ENCODE data around the gene D2HGDH. TPM values are rescaled to one million over a fixed set of nuclear protein-coding genes. Genes with fewer than 3 reads are reported as not detected.

Gene D2HGDH
- total and polyA plus RNA-seq, 2 of the 8 experiments (the other 6 are each of a cell fraction or from before 2014, with no cell fraction given), result 3.4 to 8.1 TPM

DNA sequence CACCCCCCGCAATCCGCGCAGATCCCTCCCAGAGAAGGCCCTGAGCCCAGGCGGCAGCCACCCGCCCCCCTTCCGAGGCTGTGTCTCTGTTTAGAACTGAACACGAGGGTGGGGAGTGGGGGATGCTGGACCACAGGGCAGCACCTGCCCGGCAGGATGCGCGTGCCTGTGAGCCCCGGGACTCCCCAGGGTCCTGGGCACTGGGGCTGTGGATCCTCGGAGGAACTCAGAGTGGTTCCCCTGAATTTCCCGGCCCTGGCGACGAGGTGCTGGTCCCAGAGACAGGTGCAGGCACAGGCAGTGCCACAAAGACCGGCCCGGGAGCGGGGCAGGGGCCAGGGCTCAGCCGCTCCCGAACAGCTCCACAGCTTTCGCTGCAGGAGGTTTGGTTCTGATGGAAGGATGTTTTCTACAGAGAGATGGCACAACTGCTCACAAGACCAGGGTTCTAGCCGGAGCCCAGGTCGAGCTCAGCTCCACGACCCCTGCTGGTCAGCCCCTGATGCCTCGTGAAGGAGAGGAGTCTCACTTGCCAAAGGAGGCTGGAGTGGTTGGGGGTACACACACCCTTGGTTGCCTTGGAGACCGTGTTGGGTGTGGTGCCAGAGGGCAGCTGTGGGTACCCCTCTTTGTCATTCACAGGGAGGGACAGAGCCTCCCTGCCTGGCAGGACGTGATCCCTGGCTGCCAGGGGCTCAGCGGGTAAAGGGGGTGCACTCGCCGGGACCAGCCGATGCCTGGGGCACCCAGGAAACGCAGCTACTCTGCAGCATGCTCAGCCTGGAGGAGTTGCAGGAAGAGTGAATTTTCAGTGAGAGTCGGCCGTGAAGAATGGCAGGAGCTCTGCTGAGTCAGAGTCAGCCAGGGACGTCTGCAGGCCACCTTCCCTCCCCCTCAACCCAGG lies 70.1 kb downstream of the D2HGDH start:
- Histone ChIP-seq H2BK5ac (ENCODE audit: low read depth, low read length) (peak overlapping the region; percentile 80; the same call in 1 of the 2 replicates), H3K23ac (ENCODE audit: insufficient read length) (no peak overlapping the region), H2BK20ac (ENCODE audit: low read length) (peak overlapping the region; percentile 98; the same call in 1 of the 2 replicates), H3K23me2 (ENCODE audit: low read depth, low read length) (0 out of 2 replicates have a peak, but pooled peaks cover 2% of the 10 kb centered on the region), H3K14ac (ENCODE audit: insufficient read length) (no peak overlapping the region), H4K91ac (replicated peaks; ENCODE audit: insufficient read length, low read length) (peak overlapping the region; percentile 97), H3K4me1 (replicated peaks in 1 of 4; ENCODE audit: control insufficient read depth in 3 of 4, insufficient read depth in 4 of 4, low read length in 3 of 4) (peaks cover 4 to 28% (median 11%) of the 10 kb centered on the region in 4 experiments), H2BK120ac (replicated peaks; ENCODE audit: low read depth, low read length) (peak overlapping the region; percentile 96), H3K56ac (replicated peaks; ENCODE audit: insufficient read length, low read depth, low read length) (peak overlapping the region; percentile 19), H4K8ac (ENCODE audit: extremely low read depth, insufficient read depth, low read length) (peak overlapping the region; percentile 80; the same call in 1 of the 2 replicates), H3K4ac (replicated peaks; ENCODE audit: insufficient read length, low read depth, low read length) (no peak overlapping the region), H4K5ac (ENCODE audit: insufficient read length, low read depth, low read length) (peak overlapping the region; percentile 47), H3K27ac (ENCODE audit: low read depth, low read length) (no peak overlapping the region), H3K4me3 (ENCODE audit: extremely low read depth in 1 of 4, insufficient read depth in 2 of 4, low read depth in 3 of 4, low read length in 4 of 4) (peak overlapping the region in 1 of 4 experiments; percentile 47; a peak in 2 of 8 replicates), H4K20me1 (replicated peaks in 1 of 2; ENCODE audit: control insufficient read depth in 1 of 2, insufficient read depth in 2 of 2, low read length in 2 of 2) (no peaks in the 10 kb centered on the region), H3K79me1 (ENCODE audit: low read depth, low read length) (no peaks in the 10 kb centered on the region), H3K9ac (replicated peaks in 1 of 4; ENCODE audit: extremely low read depth in 1 of 4, low read depth in 3 of 4, low read length in 3 of 4) (no peak overlapping the region), H2AK5ac (ENCODE audit: low read depth, low read length) (peak overlapping the region; percentile 92; the same call in 1 of the 2 replicates), H2BK15ac (ENCODE audit: low read length) (peak overlapping the region; percentile 98), H3K79me2 (ENCODE audit: control insufficient read depth in 1 of 2, insufficient read depth in 2 of 2, low read length in 2 of 2) (no peaks in the 10 kb centered on the region), H3K36me3 (ENCODE audit: control insufficient read depth in 2 of 4, insufficient read depth in 4 of 4, low read length in 3 of 4) (no peaks in the 10 kb centered on the region), H2AFZ (ENCODE audit: low read length) (no peak overlapping the region; the same call in 1 of the 2 replicates), H2BK12ac (ENCODE audit: low read depth, low read length) (peak overlapping the region; percentile 98; the same call in 1 of the 2 replicates), H3K18ac (ENCODE audit: extremely low read depth, low read length) (peak overlapping the region; percentile 76), H3K9me3 (ENCODE audit: insufficient read depth in 2 of 2, low read depth in 1 of 2, low read length in 1 of 2) (no peaks in the 10 kb centered on the region), H3K27me3 (replicated peaks in 1 of 4; ENCODE audit: control insufficient read depth in 3 of 4, extremely low read depth in 1 of 4, insufficient read depth in 3 of 4, low read length in 3 of 4) (peaks cover 0 to 23% (median 6%) of the 10 kb centered on the region in 4 experiments; a peak in 5 of 7 replicates), H3K4me2 (ENCODE audit: insufficient read depth in 1 of 2, low read depth in 2 of 2, low read length in 2 of 2) (peak overlapping the region; percentile 25 to 39; a peak in 3 of 4 replicates)
- 59% methylated on average over 28 of the region's 35 CpGs; no CpG with 5 or more reads in 1 of the 2 experiments for WGBS, 2 experiments (ENCODE audit: extremely low coverage in 1 of 2, insufficient coverage in 1 of 2, insufficient read length in 1 of 2, insufficient replicate concordance in 2 of 2, low coverage in 1 of 2, low lambda C conversion rate in 2 of 2, missing lambda C conversion rate in 1 of 2)
- FAIRE-seq (no peak), DNase-seq (ENCODE audit: low read depth in 1 of 2, low spot score in 2 of 2) (peak in 1 of 2 experiments; percentile 65)
- ChIA-PET CTCF (ENCODE audit: partially characterized antibody) (interaction anchor here (1.1 kb wide), 1 partner anchor 76 kb away, joined by 3 read pairs; no protein-coding TSS in a partner anchor), POLR2A (ENCODE audit: partially characterized antibody) (interaction anchor here (0.7 to 1.8 kb wide), 5 partner anchors 8 to 103 kb away, joined by 3 to 7 read pairs (median 4); partner anchors contain the start of genes GAL3ST2 and ING5)
